ENCODE results near the gene MAVS. TPM values are rescaled to one million over a fixed set of nuclear protein-coding genes. Genes with fewer than 3 reads are reported as not detected.

Gene MAVS
- total and polyA plus RNA-seq, 2 donors (not counting 3 experiments of a cell fraction or from before 2014, with no cell fraction given) = 18.8 to 40.7 TPM

DNA sequence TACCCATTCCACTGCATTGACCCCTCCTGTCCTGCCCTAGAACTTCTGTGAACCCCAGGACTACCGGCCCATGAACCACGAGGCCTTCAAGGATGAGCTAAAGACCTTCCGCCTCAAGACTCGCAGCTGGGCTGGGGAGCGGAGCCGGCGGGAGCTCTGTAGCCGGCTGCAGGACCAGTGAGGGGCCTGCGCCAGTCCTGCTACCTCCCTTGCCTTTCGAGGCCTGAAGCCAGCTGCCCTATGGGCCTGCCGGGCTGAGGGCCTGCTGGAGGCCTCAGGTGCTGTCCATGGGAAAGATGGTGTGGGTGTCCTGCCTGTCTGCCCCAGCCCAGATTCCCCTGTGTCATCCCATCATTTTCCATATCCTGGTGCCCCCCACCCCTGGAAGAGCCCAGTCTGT, 41.9 kb upstream of the MAVS start:
- no peak for DNase-seq (ENCODE audit: low read depth, low spot score)
- POLR2A ChIA-PET = interaction anchor here (0.7 to 1.2 kb wide), 2 partner anchors 9 to 16 kb away, joined by 4 read pairs; partner anchors contain the start of genes AP5S1 and CDC25B
- FAIRE-seq = no peak
- dilution Hi-C loops (cut with MboI; ENCODE audit: extremely low pct_ligation_motif_present, low sequenced_read_pairs) = no loop called here
- Histone ChIP-seq H3K27ac (ENCODE audit: insufficient read depth, low read depth, low read length) (no peak overlapping the region), H3K4me1 (ENCODE audit: control insufficient read depth, extremely low read depth, insufficient read depth, low read length) (peaks cover 23% of the 10 kb centered on the region), H3K9me1 (replicated peaks; ENCODE audit: control insufficient read depth, extremely low read depth, insufficient read depth, low read length) (no peaks in the 10 kb centered on the region), H3K79me2 (ENCODE audit: control insufficient read depth, insufficient read depth, low read length) (peaks cover 3% of the 10 kb centered on the region), H3K9me3 (replicated peaks; ENCODE audit: control insufficient read depth, insufficient read depth, low read length) (no peaks in the 10 kb centered on the region), H3K4me2 (ENCODE audit: insufficient read depth, low read length) (no peak overlapping the region), H3K4me3 (replicated peaks in 1 of 3; ENCODE audit: insufficient read depth in 1 of 3, low read depth in 1 of 3, low read length in 3 of 3) (no peak overlapping the region), H3K36me3 (ENCODE audit: control insufficient read depth in 2 of 2, extremely low read depth in 1 of 2, insufficient read depth in 2 of 2, low read length in 2 of 2) (peaks cover 0 to 26% of the 10 kb centered on the region in 2 experiments), H3K9ac (replicated peaks; ENCODE audit: extremely low read depth, insufficient read depth, low read length) (no peak overlapping the region), H3K27me3 (ENCODE audit: control insufficient read depth in 2 of 2, insufficient read depth in 2 of 2, low read length in 2 of 2) (no peaks in the 10 kb centered on the region), H4K20me1 (replicated peaks; ENCODE audit: control insufficient read depth, extremely low read depth, insufficient read depth, low read length) (no peaks in the 10 kb centered on the region), H2AFZ (ENCODE audit: low read depth, low read length) (no peak overlapping the region)
- CTCF ChIA-PET = interaction anchor here (0.9 kb wide), 1 partner anchor 9 kb away, joined by 4 read pairs; the partner anchor contains the start of gene CDC25B
- TF ChIP-seq GATA2 (IDR thresholded peaks at IDR 0.05; ENCODE audit: insufficient read depth, insufficient read length, low read depth, low read length) (no peak), POLR2AphosphoS5 (IDR thresholded peaks at IDR 0.05; ENCODE audit: insufficient read depth, low read depth, low read length) (no peak), POLR2A (IDR thresholded peaks at IDR 0.05; ENCODE audit: low read depth, low read length) (no peak), EZH2 (IDR thresholded peaks at IDR 0.05; ENCODE audit: borderline replicate concordance, low read depth, low read length, severe bottlenecking) (no peak), FOS (IDR thresholded peaks at IDR 0.05; ENCODE audit: borderline replicate concordance, insufficient read depth, low read length) (no peak)
- TF ChIP-seq, protein P1, sequence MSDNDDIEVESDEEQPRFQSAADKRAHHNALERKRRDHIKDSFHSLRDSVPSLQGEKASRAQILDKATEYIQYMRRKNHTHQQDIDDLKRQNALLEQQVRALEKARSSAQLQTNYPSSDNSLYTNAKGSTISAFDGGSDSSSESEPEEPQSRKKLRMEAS (IDR thresholded peaks at IDR 0.05; ENCODE audit: insufficient read depth, insufficient read length) = no peak
- TF ChIP-seq, protein P2, sequence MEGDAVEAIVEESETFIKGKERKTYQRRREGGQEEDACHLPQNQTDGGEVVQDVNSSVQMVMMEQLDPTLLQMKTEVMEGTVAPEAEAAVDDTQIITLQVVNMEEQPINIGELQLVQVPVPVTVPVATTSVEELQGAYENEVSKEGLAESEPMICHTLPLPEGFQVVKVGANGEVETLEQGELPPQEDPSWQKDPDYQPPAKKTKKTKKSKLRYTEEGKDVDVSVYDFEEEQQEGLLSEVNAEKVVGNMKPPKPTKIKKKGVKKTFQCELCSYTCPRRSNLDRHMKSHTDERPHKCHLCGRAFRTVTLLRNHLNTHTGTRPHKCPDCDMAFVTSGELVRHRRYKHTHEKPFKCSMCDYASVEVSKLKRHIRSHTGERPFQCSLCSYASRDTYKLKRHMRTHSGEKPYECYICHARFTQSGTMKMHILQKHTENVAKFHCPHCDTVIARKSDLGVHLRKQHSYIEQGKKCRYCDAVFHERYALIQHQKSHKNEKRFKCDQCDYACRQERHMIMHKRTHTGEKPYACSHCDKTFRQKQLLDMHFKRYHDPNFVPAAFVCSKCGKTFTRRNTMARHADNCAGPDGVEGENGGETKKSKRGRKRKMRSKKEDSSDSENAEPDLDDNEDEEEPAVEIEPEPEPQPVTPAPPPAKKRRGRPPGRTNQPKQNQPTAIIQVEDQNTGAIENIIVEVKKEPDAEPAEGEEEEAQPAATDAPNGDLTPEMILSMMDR (IDR thresholded peaks at IDR 0.05; ENCODE audit: extremely low read depth in 1 of 2, insufficient read depth in 1 of 2, low read depth in 1 of 2, low read length in 2 of 2) = no peak
- no TSS peak for BruUV-seq (replicated peaks)
- intact Hi-C loops (cut with micrococcal nuclease) = no loop called here
